ENCODE measurements around the gene RBBP7.
A peak's percentile ranks its signal among the peaks of the same experiment; 100 is the strongest.

RBBP7 gene

DNA sequence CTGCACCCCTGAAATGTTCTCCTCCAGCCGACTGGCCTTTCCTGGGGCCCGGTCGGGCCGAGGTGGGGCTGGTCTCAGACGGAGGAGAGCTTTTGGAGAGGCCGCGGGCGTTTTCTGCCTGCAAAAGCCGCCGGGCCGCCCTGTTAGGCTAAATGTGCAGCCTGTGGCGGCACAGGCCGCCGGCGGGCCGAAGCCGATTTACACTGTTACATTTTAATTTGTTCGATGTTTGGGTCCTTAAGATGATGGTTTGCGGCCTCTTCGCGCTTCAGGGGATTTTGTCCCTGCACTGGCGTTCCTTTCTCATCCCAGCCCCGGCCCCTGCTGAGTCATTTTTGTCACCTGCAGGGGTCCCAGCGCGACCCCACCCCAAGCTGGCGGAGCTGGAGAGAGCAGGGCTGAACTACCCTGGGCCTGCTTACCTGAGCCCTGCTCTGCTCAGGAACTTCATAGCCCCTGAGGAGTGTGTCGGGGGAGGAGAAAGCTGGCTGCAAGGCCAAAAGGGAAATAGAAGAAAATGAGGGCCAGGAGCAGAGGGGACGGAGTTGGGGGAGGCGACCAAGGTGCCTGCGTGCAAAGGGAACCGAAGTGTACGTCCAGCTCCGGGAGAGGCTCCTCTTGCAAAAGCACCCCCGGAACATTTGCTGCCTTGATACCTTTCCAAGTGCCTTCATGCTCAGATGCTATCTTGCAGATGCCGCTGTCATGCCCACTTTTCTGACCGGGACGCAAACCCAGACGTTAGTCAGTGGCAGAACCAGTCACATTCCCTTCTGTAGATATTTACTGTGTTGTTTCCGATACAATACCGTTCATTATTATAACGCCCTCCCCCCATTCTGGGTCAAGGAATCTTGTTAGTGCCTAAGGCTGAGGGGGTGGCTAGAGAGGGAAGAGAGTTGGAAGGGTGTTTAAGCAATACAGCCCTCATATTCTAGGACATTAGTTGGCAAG lies 977 bp upstream of the RBBP7 start:
- Histone ChIP-seq H3K9me3 (ENCODE audit: control insufficient read depth, insufficient read depth, low read length) (no peaks in the 10 kb centered on the region), H3K4me2 (ENCODE audit: low read length) (peak overlapping the region; percentile 86)

GRCh38 chrX:16869393-16870094 lies 618 bp downstream of the RBBP7 start:
- Histone ChIP-seq H3K27ac (ENCODE audit: low read depth, low read length) (peak overlapping the region; percentile 86), H3F3A (ENCODE audit: control insufficient read depth, insufficient read depth) (peaks cover 12% of the 10 kb centered on the region), H3K4me2 (ENCODE audit: low read length) (peak overlapping the region; percentile 84), H3K4me3 (ENCODE audit: low read length) (peak overlapping the region; percentile 89), H3K9me3 (ENCODE audit: control insufficient read depth, insufficient read depth, low read length) (no peaks in the 10 kb centered on the region), H3K36me3 (ENCODE audit: control insufficient read depth, low read length) (peaks cover 39% of the 10 kb centered on the region), H3K4me1 (ENCODE audit: control insufficient read depth, low read length) (peaks cover 66% of the 10 kb centered on the region), H3K27me3 (ENCODE audit: control insufficient read depth, low read length) (no peaks in the 10 kb centered on the region), H3K9me2 (replicated peaks; ENCODE audit: control insufficient read depth, low read length) (no peaks in the 10 kb centered on the region), H4K20me1 (ENCODE audit: control insufficient read depth, insufficient read depth, low read depth, low read length) (peaks cover 22% of the 10 kb centered on the region), H3K79me2 (ENCODE audit: control insufficient read depth, low read length) (peaks cover 55% of the 10 kb centered on the region)
- TF ChIP-seq, protein P1, sequence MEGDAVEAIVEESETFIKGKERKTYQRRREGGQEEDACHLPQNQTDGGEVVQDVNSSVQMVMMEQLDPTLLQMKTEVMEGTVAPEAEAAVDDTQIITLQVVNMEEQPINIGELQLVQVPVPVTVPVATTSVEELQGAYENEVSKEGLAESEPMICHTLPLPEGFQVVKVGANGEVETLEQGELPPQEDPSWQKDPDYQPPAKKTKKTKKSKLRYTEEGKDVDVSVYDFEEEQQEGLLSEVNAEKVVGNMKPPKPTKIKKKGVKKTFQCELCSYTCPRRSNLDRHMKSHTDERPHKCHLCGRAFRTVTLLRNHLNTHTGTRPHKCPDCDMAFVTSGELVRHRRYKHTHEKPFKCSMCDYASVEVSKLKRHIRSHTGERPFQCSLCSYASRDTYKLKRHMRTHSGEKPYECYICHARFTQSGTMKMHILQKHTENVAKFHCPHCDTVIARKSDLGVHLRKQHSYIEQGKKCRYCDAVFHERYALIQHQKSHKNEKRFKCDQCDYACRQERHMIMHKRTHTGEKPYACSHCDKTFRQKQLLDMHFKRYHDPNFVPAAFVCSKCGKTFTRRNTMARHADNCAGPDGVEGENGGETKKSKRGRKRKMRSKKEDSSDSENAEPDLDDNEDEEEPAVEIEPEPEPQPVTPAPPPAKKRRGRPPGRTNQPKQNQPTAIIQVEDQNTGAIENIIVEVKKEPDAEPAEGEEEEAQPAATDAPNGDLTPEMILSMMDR (IDR thresholded peaks at IDR 0.05; ENCODE audit: low read depth, low read length, poor library complexity, severe bottlenecking), result no peak
- TF ChIP-seq EZH2phosphoT487 (IDR thresholded peaks at IDR 0.05; ENCODE audit: borderline replicate concordance, low read length), result no peak

More for the DNA sequence above, 977 bp upstream of the RBBP7 start:
- Histone ChIP-seq H3K79me2 (ENCODE audit: control insufficient read depth, low read length) (peaks cover 39% of the 10 kb centered on the region), H3K27me3 (ENCODE audit: control insufficient read depth, low read length) (no peaks in the 10 kb centered on the region), H3K4me3 (ENCODE audit: low read length) (peak overlapping the region; percentile 77), H3K27ac (ENCODE audit: low read depth, low read length) (peak overlapping the region; percentile 92), H3K4me1 (ENCODE audit: control insufficient read depth, low read length) (peaks cover 75% of the 10 kb centered on the region), H3K9me2 (replicated peaks; ENCODE audit: control insufficient read depth, low read length) (no peaks in the 10 kb centered on the region), H3K36me3 (ENCODE audit: control insufficient read depth, low read length) (peaks cover 29% of the 10 kb centered on the region), H3F3A (ENCODE audit: control insufficient read depth, insufficient read depth) (peaks cover 12% of the 10 kb centered on the region), H4K20me1 (ENCODE audit: control insufficient read depth, insufficient read depth, low read depth, low read length) (peaks cover 15% of the 10 kb centered on the region)
- no peak for TF ChIP-seq EZH2phosphoT487 (IDR thresholded peaks at IDR 0.05; ENCODE audit: borderline replicate concordance, low read length)
- TF ChIP-seq, protein P1 (IDR thresholded peaks at IDR 0.05; ENCODE audit: low read depth, low read length, poor library complexity, severe bottlenecking), result no peak

GRCh38 chrX:16868920-16869319 lies 1.2 kb downstream of the RBBP7 start:
- Histone ChIP-seq H4K20me1 (ENCODE audit: control insufficient read depth, insufficient read depth, low read depth, low read length) (peaks cover 22% of the 10 kb centered on the region), H3K36me3 (ENCODE audit: control insufficient read depth, low read length) (peaks cover 42% of the 10 kb centered on the region), H3K27me3 (ENCODE audit: control insufficient read depth, low read length) (no peaks in the 10 kb centered on the region), H3K9me3 (ENCODE audit: control insufficient read depth, insufficient read depth, low read length) (no peaks in the 10 kb centered on the region), H3K4me2 (ENCODE audit: low read length) (peak overlapping the region; percentile 84), H3K79me2 (ENCODE audit: control insufficient read depth, low read length) (peaks cover 61% of the 10 kb centered on the region), H3K27ac (ENCODE audit: low read depth, low read length) (peak overlapping the region; percentile 35), H3K9me2 (replicated peaks; ENCODE audit: control insufficient read depth, low read length) (no peaks in the 10 kb centered on the region), H3K4me3 (ENCODE audit: low read length) (peak overlapping the region; percentile 89), H3F3A (ENCODE audit: control insufficient read depth, insufficient read depth) (peaks cover 10% of the 10 kb centered on the region), H3K4me1 (ENCODE audit: control insufficient read depth, low read length) (peaks cover 59% of the 10 kb centered on the region)
- TF ChIP-seq EZH2phosphoT487 (IDR thresholded peaks at IDR 0.05; ENCODE audit: borderline replicate concordance, low read length), result no peak
- TF ChIP-seq, protein P1 (IDR thresholded peaks at IDR 0.05; ENCODE audit: low read depth, low read length, poor library complexity, severe bottlenecking), result no peak

Data from DOHH2 (cell line).